NCI-H69 (cell line): Measurements from ENCODE around the gene EIF4A2.
A peak's percentile ranks its signal among the peaks of the same experiment; 100 is the strongest.

Experiments
- DNase-seq: peaks from one replicate; lab custom pipeline; 2025; lab: John Stamatoyannopoulos, UW

The EIF4A2 gene

GRCh38 chr3:186783058-186783730 lies at the start of gene EIF4A2:
Gene EIF4A2 (plus strand): TSS chr3:186783577. CDS start chr3:186783611, 34 bp downstream.
- peak; percentile 96 for DNase-seq

GRCh38 chr3:186742618-186743380 lies 40.6 kb upstream of the EIF4A2 start:
- no peak for DNase-seq

- DNase-seq, result no peak
These were observed 39.7 kb upstream of the EIF4A2 start for GRCh38 chr3:186743666-186744065.

GRCh38 chr3:186746008-186746407 lies 37.4 kb upstream of the EIF4A2 start:
- peak; percentile 40 for DNase-seq

GRCh38 chr3:186750316-186750715 lies 33.1 kb upstream of the EIF4A2 start:
- no peak for DNase-seq

- DNase-seq, result no peak
These were observed 31.9 kb upstream of the EIF4A2 start for GRCh38 chr3:186751480-186751879.

GRCh38 chr3:186754006-186754405 lies 29.4 kb upstream of the EIF4A2 start:
- no peak for DNase-seq

GRCh38 chr3:186754871-186755270 lies 28.5 kb upstream of the EIF4A2 start:
- no peak for DNase-seq

- DNase-seq, result no peak
These were observed 26.2 kb upstream of the EIF4A2 start for GRCh38 chr3:186757214-186757613.

- no peak for DNase-seq
These were observed 25.6 kb upstream of the EIF4A2 start for GRCh38 chr3:186757686-186758220.

- DNase-seq, result no peak
These were observed 24.0 kb upstream of the EIF4A2 start for GRCh38 chr3:186759231-186759930.

- no peak for DNase-seq
These were observed 23.1 kb upstream of the EIF4A2 start for GRCh38 chr3:186760141-186760833.

GRCh38 chr3:186760897-186761447 lies 22.4 kb upstream of the EIF4A2 start:
- DNase-seq, result no peak

GRCh38 chr3:186772281-186772694 lies 11.1 kb upstream of the EIF4A2 start:
- no peak for DNase-seq

GRCh38 chr3:186772701-186773417 lies 10.5 kb upstream of the EIF4A2 start:
- DNase-seq, result peak; percentile 35

GRCh38 chr3:186775999-186776398 lies 7.4 kb upstream of the EIF4A2 start:
- no peak for DNase-seq

- DNase-seq, result no peak
These were observed 4.2 kb upstream of the EIF4A2 start for GRCh38 chr3:186779204-186779603.

GRCh38 chr3:186782542-186783057 lies 777 bp upstream of the EIF4A2 start:
- no peak for DNase-seq

GRCh38 chr3:186783731-186784515 lies 546 bp downstream of the EIF4A2 start:
- DNase-seq, result peak; percentile 84
